ENCODE results near the gene MYO3B. TPM values are rescaled to one million over a fixed set of nuclear protein-coding genes. Genes with fewer than 3 reads are reported as not detected.
"Not testable (repeated sequence)": the region's sequence is repeated elsewhere in the genome, so short reads cannot be mapped to it uniquely, and the experiment has no call there.

MYO3B gene
- total RNA-seq, 1 experiment from 2014 or later = 0.10 TPM

DNA sequence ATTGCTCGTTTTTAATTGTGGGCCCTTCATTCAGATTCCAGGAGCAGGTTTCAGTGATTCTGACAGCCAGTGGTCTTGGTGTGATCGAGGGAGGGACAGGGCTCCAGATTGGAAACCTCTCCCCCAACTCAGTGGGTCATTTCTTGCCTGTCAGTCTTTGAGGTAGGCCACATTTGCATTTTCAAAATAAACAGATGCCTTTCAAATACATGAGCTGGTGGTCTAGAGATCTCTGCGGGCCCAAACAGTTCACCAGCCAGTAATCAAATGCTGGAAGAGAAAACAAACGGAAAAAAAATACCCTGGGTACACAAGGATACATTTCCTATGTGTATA, 326.8 kb downstream of the MYO3B start:
- DNase-seq (ENCODE audit: low spot score) = no peak

DNA sequence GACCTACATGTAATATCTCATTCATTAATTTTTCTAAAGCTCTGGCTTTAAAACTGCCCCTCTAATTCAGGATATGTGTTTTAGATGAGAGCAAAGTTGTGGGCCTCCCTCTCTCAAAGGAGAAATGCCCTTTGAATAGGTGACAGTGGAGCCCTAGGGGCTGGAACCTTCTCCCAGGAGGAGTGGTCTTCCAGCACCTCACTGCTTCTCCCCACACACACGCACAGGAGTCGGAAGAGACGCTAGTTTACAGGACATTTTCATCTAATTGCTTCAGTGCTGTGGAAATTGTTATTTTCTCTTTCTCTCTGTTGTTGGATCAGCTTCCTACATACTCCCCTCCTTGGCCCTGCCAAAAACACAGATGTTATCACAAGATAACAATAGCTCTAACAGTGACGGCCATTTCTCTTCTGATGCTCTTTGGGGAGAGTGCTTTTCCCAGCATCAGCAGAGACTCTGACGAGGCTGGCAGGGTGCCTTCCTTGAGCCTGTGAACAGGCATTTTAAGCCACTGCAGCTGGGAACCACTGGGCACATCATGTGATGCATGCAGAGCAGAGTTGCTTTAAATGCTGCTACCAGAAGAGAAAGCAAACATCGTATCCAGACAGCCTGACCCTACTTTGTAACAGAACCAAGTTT, 327.8 kb downstream of the MYO3B start:
- peak; percentile 70 for DNase-seq (ENCODE audit: low spot score)

DNA sequence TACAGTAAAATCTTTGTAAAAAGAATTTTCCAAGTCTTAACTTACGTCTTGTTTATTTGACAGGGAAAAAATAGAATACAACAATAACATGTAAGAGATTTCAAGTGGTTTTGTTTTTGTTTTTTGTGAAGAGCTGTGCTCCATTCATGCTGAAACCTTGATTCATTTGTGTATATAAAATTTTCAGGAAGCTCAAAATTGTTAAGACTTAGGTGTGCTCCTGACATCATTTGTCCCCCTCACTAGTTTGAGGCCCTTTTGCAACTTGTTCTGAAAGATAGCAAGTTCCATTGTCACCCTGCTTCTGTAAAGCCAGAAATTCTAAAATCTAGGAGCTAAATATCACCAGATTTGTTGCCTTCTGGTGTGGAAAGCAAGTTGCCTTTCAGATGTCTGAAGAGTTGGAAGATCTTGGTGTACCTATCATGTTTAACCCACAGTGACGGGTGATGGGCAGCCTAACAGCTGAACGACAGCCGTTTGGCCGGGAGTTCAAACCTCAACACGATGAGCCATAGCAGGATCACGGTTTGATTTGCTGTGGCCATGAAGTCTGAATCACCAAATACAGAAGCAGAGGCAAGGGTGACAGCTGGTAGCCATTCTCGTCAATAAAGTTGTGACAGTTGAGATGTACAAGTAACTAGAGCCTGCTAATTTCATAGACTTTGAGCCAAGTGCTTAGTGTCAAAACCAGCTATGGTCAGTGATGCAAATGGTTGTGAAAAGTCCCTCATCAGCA, 331.7 kb downstream of the MYO3B start:
- no peak for DNase-seq (ENCODE audit: low spot score)

DNA sequence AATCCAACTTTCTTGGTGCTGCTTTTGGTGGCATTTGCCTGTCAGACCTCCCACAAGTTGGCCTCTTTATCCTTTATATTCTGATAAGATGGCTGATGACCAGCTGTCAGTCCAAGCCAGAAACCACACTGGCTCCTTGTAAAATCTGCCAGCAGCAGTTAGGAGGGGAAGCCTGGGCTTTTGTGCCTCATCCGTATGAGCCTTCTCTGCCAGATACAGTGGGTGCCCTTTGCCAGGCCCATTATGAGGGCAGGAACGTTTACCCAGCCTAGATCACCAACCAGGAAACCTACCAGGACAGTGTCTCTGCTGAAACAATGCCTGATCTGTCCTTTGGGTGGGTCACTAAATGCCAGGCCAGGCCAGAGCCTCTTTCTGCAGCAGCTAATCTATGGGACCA, 334.3 kb downstream of the MYO3B start:
- DNase-seq (ENCODE audit: low spot score) = no peak

DNA sequence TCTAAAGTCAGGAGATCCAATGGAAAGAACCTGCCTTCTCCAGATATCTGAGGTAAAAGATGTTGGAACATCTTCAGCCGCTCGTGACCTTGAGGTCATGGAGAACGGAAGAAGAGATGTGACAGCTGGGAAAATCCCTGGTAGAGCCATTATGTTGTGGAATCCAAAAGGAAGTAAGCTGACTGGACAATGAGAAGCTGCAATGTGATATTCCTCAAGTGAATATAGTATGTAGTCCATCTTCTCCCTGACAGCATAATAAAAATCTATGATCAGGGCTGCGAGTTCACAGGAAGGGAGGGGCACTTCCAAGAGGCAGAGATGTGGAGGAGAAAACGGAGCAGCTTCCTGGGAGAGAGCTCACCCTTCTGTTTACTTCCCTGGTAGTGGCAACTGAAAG, 336.2 kb downstream of the MYO3B start:
- DNase-seq (ENCODE audit: low spot score) = no peak

DNA sequence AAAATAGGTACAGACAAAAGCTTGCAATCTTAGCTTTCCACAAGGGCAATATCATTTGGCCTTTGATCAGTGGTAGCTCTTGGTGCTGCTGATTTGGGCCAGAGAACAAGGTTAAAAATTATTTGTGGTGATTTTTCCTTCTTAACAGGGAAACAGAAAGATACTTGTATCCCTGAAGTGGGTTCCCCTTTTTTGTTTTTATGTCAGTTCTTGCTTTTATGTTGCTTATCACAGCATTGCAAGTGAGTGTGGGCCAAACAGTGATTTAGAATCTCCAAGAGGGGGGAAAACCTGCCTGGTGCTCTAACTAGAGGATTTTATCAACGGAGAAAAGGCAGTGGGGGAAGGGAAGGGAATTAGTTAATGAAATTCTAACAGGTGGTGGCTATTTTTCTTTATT, 339.6 kb downstream of the MYO3B start:
- no peak for DNase-seq (ENCODE audit: low spot score)

DNA sequence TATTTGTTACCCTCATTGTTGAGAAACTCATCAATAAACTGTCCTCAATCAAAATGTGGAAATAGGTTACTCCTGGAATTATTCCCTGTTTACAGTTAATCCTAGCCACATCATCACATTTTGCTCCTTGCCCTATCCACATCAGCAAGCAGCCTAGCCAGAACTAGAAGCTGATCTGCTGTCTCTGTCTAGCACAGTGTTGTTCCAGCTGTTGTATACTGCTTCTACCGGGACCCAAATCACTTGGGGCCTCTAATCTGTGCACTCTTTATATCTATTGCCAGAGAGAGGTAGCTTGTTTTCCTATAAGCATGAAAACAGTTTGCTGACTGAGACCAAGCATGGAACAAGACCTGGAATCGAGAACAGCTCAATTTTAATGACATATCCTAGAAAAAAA, 341.0 kb downstream of the MYO3B start:
- no peak for DNase-seq (ENCODE audit: low spot score)

DNA sequence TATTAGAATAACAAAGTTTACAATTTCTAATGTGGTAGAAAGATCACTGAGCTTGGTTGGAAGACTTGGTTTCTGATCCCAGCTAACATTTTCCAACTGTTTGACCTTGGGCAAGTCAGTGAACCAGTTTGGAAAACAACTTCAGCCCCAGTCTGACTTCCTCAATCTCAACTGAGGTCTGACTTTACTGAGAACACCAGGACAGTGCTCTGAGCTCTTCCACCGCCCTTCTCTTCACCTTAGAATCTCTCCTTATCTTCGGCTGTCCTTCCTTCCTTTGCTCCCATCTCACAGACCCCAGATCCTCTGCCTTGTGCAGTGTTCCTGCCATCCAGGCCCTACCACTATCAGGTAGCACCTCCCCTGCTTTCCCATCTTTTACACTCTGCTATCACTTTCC, 343.4 kb downstream of the MYO3B start:
- no peak for DNase-seq (ENCODE audit: low spot score)

DNA sequence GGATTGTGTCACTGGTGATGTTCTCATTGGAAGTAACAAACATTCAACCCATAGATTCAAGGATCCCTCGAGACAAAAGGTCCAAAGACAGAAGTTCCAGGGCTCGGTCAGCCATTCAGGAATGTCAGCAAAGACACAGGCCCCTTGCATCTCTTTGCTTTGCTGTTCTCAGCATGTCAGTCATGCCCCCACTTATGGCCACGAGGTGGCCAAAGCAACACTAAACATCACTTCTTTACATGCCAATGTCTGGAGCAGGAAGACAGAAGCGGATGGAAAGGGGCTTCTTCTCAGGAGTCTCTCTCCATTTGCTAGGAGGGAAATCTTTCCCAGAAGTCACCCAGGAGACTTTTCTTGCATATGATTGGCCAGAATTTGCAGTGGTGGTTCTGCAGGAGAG, 345.6 kb downstream of the MYO3B start:
- no peak for DNase-seq (ENCODE audit: low spot score)

DNA sequence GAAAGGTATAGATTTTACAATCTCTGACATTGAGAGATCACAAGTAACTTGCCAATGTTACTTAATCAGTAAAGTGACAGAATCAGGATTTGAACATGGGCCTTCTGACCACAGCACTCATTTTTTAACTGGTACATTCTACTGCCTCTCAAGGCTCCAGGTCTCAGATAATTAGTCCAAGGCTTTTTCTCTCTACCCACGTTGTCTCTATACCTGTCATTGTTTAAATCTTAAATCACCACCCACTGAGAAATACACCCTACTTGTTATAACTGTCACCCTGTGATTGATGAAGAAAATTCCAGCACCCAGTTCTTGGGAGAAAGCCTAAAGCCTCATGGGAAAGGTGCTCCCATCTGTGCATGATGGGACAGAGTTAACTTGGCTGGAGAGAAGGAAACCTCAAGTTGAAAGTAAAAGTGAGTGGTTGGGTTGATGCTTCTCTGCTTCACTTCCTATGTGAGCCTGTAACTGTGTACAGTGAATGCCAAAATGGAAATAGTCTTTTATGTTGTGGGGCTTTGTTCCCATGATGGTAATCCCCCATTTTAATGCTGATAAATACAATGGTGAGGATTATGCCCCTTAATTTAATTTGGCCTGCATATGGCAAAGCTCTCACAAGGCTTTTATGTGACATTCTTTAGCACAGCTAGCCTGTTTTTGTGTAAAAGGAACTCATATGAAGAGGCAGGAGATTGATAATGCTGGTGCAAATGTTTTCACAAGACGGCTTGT, 347.1 kb downstream of the MYO3B start:
- peak; percentile 36 for DNase-seq (ENCODE audit: low spot score)

DNA sequence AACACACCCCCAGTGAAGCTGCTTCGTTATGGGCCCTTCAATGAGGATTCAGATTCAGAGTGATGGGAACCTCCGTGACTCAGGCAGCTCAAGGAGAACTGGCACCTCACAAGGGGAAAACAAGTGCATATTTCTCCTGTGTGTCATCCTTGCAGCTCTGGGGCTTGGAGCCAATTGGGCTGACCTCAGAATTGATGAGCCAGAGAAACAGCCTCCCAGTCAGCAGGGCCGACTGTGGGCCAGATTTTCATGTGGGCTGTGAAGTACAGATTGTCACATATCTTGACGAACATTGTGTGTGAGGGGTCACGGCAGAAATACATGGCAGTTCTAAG, 347.6 kb downstream of the MYO3B start:
- DNase-seq (ENCODE audit: low spot score) = peak; percentile 89

DNA sequence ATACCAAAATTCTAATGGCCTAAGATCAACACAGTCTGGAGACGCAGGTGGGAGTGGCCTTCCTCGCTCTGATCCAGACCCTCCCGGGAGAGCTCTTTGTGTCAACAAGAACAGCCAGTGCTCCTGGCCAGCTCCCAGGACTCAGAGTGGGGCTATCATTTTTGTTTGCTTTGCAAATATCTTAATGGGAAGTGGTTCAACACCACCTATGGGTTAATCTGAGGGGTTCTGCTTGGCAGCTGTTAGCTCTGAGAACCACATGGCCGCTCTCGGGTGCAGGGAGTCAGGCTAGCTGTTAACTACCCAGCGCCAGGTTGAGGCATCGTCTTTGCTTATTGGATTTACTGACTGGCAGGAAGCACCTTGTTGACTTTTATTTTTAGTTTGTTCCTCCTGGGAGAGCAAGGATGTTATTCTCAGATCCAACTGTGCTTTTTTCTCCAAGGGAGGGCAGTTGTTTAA, 352.4 kb downstream of the MYO3B start:
- peak; percentile 66 for DNase-seq (ENCODE audit: low spot score)

DNA sequence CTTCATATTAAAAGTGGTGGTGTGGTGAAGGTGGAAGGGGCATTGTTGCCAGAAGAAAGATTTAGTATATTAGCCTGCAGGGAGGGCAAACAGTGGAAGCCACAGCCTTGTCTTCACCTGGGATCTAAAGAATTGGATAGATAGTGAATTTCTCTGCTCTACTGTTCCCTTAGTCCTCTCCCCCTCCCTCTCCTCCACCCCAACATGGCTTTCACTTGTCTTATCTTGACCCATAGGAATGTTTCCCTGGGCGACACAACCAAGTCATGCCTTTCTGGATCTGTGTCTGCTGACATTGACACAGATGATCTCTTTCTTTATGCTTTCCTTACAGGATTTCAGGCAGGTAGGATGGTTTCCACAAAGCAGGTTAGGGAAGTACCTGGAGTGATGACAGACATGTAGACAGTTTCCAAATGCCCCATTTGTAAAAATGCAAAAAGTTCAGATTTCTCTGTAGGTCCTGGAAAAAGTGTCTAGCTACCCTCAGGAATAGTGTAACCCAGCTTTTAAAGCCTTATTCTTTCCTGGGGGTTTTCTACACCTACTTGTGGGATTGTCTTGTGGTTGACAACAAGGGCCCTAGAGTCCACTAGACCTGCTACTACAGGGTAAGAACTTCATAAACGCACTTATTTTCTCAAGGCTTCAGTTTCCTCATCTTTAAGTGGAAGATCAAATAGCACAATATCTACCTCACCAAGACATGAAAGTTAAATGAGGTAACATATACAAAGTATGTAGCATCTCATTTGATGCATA, 353.0 kb downstream of the MYO3B start:
- DNase-seq (ENCODE audit: low spot score) = no peak

DNA sequence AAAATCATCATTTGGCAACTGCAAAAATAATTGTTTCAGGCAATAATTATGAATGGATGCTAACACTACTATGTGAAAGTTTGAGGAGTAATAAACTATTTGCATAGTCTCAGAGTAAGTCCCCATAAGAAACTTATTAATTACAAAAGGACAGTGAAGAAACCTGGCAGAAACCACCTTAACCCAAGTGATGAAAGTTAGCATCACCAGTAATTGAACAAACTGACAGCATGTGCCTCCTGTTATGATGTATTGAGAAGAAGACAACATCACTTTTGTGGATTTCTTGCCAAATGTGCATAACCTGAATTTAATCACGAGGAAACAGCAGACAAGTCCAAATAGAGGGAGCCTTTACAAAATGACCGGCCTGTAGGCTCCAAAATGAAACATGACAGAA, 353.9 kb downstream of the MYO3B start:
- DNase-seq (ENCODE audit: low spot score) = no peak

DNA sequence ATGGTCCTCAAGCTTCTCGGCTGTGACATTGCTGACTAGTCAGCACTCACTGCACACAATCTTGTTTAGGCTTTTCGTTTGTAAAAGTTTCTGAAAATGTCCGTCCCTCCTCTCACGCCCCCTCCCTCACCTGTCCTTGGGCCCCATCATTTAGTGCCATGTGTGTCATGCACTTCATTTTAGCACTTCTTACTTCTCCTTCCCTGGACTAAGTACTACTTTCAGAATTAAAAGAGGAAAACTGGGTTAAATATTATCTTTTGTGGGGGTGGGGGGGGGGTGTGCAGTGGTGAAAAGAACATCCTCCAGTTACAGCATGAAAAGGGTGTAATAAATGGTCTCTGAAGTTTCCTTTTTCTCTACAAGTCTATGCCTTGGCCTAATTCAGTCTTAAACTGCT, 355.2 kb downstream of the MYO3B start:
- DNase-seq (ENCODE audit: low spot score) = no peak

DNA sequence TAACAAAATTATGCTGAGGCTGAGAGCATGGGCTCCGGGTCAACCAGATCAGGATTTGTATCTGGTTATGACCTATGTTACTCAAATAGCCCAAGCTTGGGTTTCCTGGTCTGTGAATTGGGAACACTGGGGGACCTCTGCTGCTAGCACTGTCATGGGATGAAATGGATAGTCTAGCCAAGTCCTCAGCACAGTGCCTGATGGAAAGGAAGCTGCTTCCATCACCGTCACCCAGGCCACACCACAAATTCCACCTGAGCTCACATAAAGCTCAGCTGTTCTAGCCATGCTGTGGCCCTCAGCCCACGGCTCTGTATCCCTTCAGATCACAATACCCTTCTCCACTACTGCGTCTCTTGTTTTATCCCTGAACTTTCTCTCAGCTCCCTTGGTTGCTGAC, 357.6 kb downstream of the MYO3B start:
- no peak for DNase-seq (ENCODE audit: low spot score)

DNA sequence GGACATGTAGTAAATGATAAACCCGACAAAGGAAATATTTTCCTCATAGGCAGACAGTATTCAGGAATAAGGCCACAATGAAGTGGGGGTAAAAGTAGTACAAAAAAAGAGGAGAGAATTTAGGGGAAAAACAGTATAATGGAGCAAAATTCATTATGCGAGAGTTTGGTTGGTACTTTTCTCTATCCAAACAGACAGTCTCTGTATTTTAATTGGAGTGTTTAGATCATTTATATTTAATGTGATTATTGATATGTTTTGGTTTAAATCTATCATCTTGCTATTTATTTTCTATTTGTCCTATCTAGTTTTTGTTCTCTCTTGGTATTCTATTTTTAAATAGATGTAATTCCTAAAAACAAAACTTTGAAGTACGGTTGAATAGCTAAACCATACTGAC, 366.9 kb downstream of the MYO3B start:
- DNase-seq (ENCODE audit: low spot score) = no peak

DNA sequence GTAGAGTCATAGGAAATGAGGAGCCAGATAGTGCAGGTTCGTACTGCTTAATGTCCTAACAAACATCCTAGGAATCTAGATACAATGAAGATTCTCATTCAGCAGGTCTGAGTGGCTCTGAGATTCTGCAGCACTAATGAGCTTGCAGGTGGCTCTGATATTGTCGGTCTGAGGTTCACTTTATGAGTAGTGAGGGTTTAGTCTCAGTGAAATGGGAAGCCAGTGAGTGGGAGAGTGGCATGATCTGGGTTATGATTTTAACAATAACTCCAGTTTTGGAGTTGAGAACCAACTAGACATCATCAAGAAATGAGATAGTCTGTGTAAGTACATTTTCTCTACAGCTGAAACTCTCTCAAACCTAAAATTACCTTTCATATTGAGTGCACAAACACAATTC, 370.4 kb downstream of the MYO3B start:
- no peak for DNase-seq (ENCODE audit: low spot score)

DNA sequence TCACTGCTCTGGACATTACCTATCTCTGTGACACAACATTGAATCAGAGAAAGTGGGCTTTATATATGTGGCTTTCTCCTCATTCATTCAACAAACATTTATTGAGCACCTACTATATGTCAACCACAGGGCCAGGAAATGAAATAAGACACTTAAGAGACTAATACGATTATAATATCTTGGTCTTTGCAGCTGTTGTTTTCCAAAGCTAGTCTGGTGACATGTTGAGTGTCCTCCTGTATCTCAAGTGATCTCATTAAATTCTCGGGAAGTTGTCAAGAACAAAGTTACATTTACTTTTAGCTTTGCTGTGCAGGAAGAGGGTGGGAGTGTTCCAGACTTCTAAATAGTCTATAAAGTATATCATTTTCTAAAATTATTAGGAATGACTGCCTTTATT, 372.6 kb downstream of the MYO3B start:
- DNase-seq (ENCODE audit: low spot score) = no peak

DNA sequence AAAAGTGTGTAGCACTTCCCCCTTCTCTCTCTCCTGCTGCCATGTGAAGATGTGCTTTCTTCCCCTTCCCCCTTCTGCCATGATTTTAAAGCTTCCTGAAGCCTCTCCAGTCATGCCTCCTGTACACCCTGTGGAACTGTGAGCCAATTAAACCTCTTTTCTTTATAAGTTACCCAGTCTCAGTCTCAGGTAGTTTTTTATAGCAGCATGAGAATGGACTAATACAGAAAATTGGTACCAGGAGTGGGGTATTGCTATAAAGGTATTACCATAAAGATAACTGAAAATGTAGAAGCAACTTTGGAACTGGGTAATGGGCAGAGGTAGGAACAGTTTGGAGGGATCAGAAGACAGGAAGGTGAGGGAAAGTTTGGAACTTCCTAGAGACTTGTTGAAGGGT, 374.0 kb downstream of the MYO3B start:
- DNase-seq (ENCODE audit: low spot score) = not testable (repeated sequence)

DNA sequence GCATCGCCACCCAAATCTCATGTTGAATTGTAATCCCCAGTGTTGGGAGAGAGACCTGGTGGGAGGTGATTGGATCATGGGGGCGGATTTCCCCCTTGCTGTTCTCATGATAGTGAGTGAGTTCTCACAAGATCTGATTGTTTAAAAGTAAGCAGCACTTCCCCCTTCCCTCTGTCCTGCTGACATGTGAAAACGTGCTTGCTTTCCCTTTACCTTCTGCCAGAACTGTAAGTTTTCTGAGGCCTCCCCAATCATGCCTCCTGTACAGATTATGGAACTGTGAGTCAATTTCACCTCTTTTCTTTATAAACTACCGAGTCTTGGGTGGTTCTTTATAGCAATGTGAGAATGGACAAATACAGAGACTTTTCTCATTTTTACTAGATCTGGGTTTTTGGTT, 375.8 kb downstream of the MYO3B start:
- no peak for DNase-seq (ENCODE audit: low spot score)

DNA sequence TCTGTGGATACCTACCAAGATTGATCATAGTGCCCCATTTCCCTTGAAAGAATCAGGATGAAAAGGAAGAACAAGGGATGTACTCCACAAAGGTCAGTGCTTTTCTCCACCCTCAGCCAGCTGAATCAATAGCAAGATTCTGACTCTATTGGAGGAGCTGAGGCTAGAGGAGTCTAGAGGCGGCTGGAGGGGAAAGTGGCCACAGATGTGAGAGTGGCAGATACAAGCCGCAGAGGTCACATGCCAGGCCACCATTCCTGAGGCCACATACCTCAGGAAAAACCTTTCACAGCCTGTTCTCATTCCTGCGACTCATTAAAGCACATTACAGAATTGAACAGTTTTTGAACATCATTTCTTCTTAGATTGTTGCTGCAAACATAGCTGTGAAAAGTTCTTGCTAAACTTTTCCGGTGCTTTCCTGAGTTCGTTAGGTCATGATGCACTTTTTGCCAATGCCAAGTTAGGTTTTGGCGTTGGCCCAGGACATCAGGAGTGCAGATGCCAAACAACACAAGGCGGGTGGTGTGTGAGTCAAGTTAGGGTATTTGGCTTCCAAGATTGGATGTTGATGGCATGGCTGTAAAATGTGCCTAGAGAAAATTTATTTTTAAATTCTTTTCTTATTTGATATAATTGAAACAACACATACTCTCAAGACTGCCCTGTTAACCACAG, 376.5 kb downstream of the MYO3B start:
- DNase-seq (ENCODE audit: low spot score) = peak; percentile 73

Data from H4 (cell line).